ENCODE data around the gene NID1.
"Not testable (repeated sequence)": the region's sequence is repeated elsewhere in the genome, so short reads cannot be mapped to it uniquely, and the experiment has no call there.

Gene NID1

GRCh38 chr1:235972691-235973090, 92.2 kb downstream of the NID1 start:
- H3K27ac ChIP-seq (replicated peaks; ENCODE audit: low read length); H2BK15ac ChIP-seq (ENCODE audit: low read length); H3K9ac ChIP-seq (ENCODE audit: low read depth, low read length, poor library complexity); H3K9me3 ChIP-seq (replicated peaks in 1 of 2; ENCODE audit: control insufficient read depth in 2 of 2, insufficient read depth in 1 of 2, low read depth in 1 of 2, low read length in 2 of 2); H3K27me3 ChIP-seq (ENCODE audit: control insufficient read depth in 3 of 3, insufficient read depth in 3 of 3, low read depth in 1 of 3, low read length in 3 of 3); H4K91ac ChIP-seq (ENCODE audit: low read depth, low read length, poor library complexity); H3K4ac ChIP-seq (ENCODE audit: low read length); H2AFZ ChIP-seq (ENCODE audit: low read length); H3K14ac ChIP-seq (ENCODE audit: low read length); H4K8ac ChIP-seq (ENCODE audit: low read depth, low read length); H3K23ac ChIP-seq (ENCODE audit: low read depth, low read length, poor library complexity); H3K4me3 ChIP-seq (ENCODE audit: low read length in 2 of 2); H3K79me1 ChIP-seq (ENCODE audit: low read depth, low read length); H2BK5ac ChIP-seq (ENCODE audit: low read length); H3K18ac ChIP-seq (ENCODE audit: low read length); H2BK12ac ChIP-seq (ENCODE audit: low read length); H2AK5ac ChIP-seq (ENCODE audit: low read depth, low read length); H3K4me1 ChIP-seq (ENCODE audit: control insufficient read depth in 2 of 2, insufficient read depth in 1 of 2, low read depth in 1 of 2, low read length in 2 of 2); H3K4me2 ChIP-seq (ENCODE audit: insufficient read depth, low read length, poor library complexity, severe bottlenecking); H2BK120ac ChIP-seq (ENCODE audit: low read depth, low read length); DNase-seq (ENCODE audit: low spot score): not testable (repeated sequence)
- peaks cover 13 to 14% of the 10 kb centered on the region in 2 donors for H3K36me3 ChIP-seq (replicated peaks in 1 of 2; ENCODE audit: control insufficient read depth in 2 of 2, insufficient read depth in 2 of 2, low read length in 2 of 2)
- no CpG with 5 or more reads among the region's 3 CpGs for WGBS, 2 donors (ENCODE audit: extremely low coverage in 2 of 2, insufficient read length in 2 of 2, insufficient replicate concordance in 1 of 2)

DNA sequence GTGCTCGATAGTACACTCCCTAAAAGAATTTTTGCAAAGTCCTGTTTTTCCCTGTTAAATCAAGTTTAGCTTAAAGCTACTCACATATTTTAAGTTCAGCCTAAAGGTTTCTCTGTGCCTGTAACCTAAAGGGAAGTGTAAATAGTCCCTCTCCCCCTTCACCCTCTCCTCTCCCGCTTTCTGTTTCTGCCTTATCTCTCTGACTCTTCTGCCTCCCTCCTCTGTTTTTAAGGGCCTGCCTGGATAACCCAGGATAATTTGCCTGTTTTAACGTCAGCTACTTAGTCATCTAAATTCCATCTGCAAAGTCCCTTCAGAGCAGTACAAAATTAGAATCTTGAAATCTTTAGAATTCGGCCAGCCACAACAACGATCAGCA, 92.6 kb downstream of the NID1 start:
- H2AFZ ChIP-seq (ENCODE audit: low read length): peak overlapping the region; percentile 87
- H3K27me3 ChIP-seq (ENCODE audit: control insufficient read depth in 3 of 3, insufficient read depth in 3 of 3, low read depth in 1 of 3, low read length in 3 of 3): no peaks in the 10 kb centered on the region
- H4K91ac ChIP-seq (ENCODE audit: low read depth, low read length, poor library complexity): no peak overlapping the region
- H3K4me1 ChIP-seq (ENCODE audit: control insufficient read depth in 2 of 2, insufficient read depth in 1 of 2, low read depth in 1 of 2, low read length in 2 of 2): peaks cover 0 to 4% of the 10 kb centered on the region in 2 donors
- no peak overlapping the region for H2BK120ac ChIP-seq (ENCODE audit: low read depth, low read length)
- no peak overlapping the region for H2BK12ac ChIP-seq (ENCODE audit: low read length)
- no peak overlapping the region for H3K27ac ChIP-seq (replicated peaks; ENCODE audit: low read length)
- H3K18ac ChIP-seq (ENCODE audit: low read length): peak overlapping the region; percentile 2
- no peak overlapping the region for H3K23ac ChIP-seq (ENCODE audit: low read depth, low read length, poor library complexity)
- no peak overlapping the region for H2BK15ac ChIP-seq (ENCODE audit: low read length)
- no peak for DNase-seq (ENCODE audit: low spot score)
- H3K36me3 ChIP-seq (replicated peaks in 1 of 2; ENCODE audit: control insufficient read depth in 2 of 2, insufficient read depth in 2 of 2, low read length in 2 of 2): peaks cover 9 to 10% of the 10 kb centered on the region in 2 donors
- no peak overlapping the region for H3K14ac ChIP-seq (ENCODE audit: low read length)
- no peak overlapping the region for H3K4ac ChIP-seq (ENCODE audit: low read length)
- no CpG with 5 or more reads among the region's 5 CpGs for whole genome bisulfite sequencing, 2 donors (ENCODE audit: extremely low coverage in 2 of 2, insufficient read length in 2 of 2, insufficient replicate concordance in 1 of 2)
- H4K8ac ChIP-seq (ENCODE audit: low read depth, low read length): no peak overlapping the region
- no peak overlapping the region for H3K9ac ChIP-seq (ENCODE audit: low read depth, low read length, poor library complexity)
- peak overlapping the region in 1 of 2 donors; percentile 35 for H3K4me3 ChIP-seq (ENCODE audit: low read length in 2 of 2)
- H3K9me3 ChIP-seq (replicated peaks in 1 of 2; ENCODE audit: control insufficient read depth in 2 of 2, insufficient read depth in 1 of 2, low read depth in 1 of 2, low read length in 2 of 2): peaks cover 0 to 5% of the 10 kb centered on the region in 2 donors
- no peak overlapping the region for H2AK5ac ChIP-seq (ENCODE audit: low read depth, low read length)
- no peaks in the 10 kb centered on the region for H3K79me1 ChIP-seq (ENCODE audit: low read depth, low read length)
- no peak overlapping the region for H2BK5ac ChIP-seq (ENCODE audit: low read length)
- no peak overlapping the region for H3K4me2 ChIP-seq (ENCODE audit: insufficient read depth, low read length, poor library complexity, severe bottlenecking)

GRCh38 chr1:235971571-235972310, 93.1 kb downstream of the NID1 start:
- H3K14ac ChIP-seq (ENCODE audit: low read length): no peak overlapping the region
- H3K79me1 ChIP-seq (ENCODE audit: low read depth, low read length): no peaks in the 10 kb centered on the region
- no peak overlapping the region for H4K8ac ChIP-seq (ENCODE audit: low read depth, low read length)
- H2AFZ ChIP-seq (ENCODE audit: low read length): peak overlapping the region; percentile 87
- no peak overlapping the region for H3K9ac ChIP-seq (ENCODE audit: low read depth, low read length, poor library complexity)
- peak; percentile 87 for DNase-seq (ENCODE audit: low spot score)
- no peak overlapping the region for H3K4ac ChIP-seq (ENCODE audit: low read length)
- H3K36me3 ChIP-seq (replicated peaks in 1 of 2; ENCODE audit: control insufficient read depth in 2 of 2, insufficient read depth in 2 of 2, low read length in 2 of 2): peaks cover 3 to 5% of the 10 kb centered on the region in 2 donors
- no peak overlapping the region for H2BK5ac ChIP-seq (ENCODE audit: low read length)
- H3K4me3 ChIP-seq (ENCODE audit: low read length in 2 of 2): peak overlapping the region in 1 of 2 donors; percentile 35
- H3K9me3 ChIP-seq (replicated peaks in 1 of 2; ENCODE audit: control insufficient read depth in 2 of 2, insufficient read depth in 1 of 2, low read depth in 1 of 2, low read length in 2 of 2): peaks cover 0 to 2% of the 10 kb centered on the region in 2 donors
- H4K91ac ChIP-seq (ENCODE audit: low read depth, low read length, poor library complexity): no peak overlapping the region
- H2BK15ac ChIP-seq (ENCODE audit: low read length): no peak overlapping the region
- peak overlapping the region; percentile 2 for H3K18ac ChIP-seq (ENCODE audit: low read length)
- no peaks in the 10 kb centered on the region for H3K27me3 ChIP-seq (ENCODE audit: control insufficient read depth in 3 of 3, insufficient read depth in 3 of 3, low read depth in 1 of 3, low read length in 3 of 3)
- no CpG with 5 or more reads among the region's 29 CpGs for WGBS, 2 donors (ENCODE audit: extremely low coverage in 2 of 2, insufficient read length in 2 of 2, insufficient replicate concordance in 1 of 2)
- H2AK5ac ChIP-seq (ENCODE audit: low read depth, low read length): no peak overlapping the region
- peak overlapping the region; percentile 50 for H3K4me2 ChIP-seq (ENCODE audit: insufficient read depth, low read length, poor library complexity, severe bottlenecking)
- peak overlapping the region; percentile 24 for H3K27ac ChIP-seq (replicated peaks; ENCODE audit: low read length)
- no peak overlapping the region for H2BK12ac ChIP-seq (ENCODE audit: low read length)
- H3K4me1 ChIP-seq (ENCODE audit: control insufficient read depth in 2 of 2, insufficient read depth in 1 of 2, low read depth in 1 of 2, low read length in 2 of 2): peaks cover 0 to 4% of the 10 kb centered on the region in 2 donors
- no peak overlapping the region for H2BK120ac ChIP-seq (ENCODE audit: low read depth, low read length)
- H3K23ac ChIP-seq (ENCODE audit: low read depth, low read length, poor library complexity): no peak overlapping the region

GRCh38 chr1:235971020-235971419, 93.9 kb downstream of the NID1 start:
- H3K27ac ChIP-seq (replicated peaks; ENCODE audit: low read length): no peak overlapping the region
- no peak overlapping the region for H2AK5ac ChIP-seq (ENCODE audit: low read depth, low read length)
- no peak overlapping the region for H2BK12ac ChIP-seq (ENCODE audit: low read length)
- no peak overlapping the region for H2BK15ac ChIP-seq (ENCODE audit: low read length)
- DNase-seq (ENCODE audit: low spot score): no peak
- no peak overlapping the region for H3K4me3 ChIP-seq (ENCODE audit: low read length in 2 of 2)
- peaks cover 0 to 4% of the 10 kb centered on the region in 2 donors for H3K4me1 ChIP-seq (ENCODE audit: control insufficient read depth in 2 of 2, insufficient read depth in 1 of 2, low read depth in 1 of 2, low read length in 2 of 2)
- no peak overlapping the region for H3K4ac ChIP-seq (ENCODE audit: low read length)
- H2BK5ac ChIP-seq (ENCODE audit: low read length): no peak overlapping the region
- H2BK120ac ChIP-seq (ENCODE audit: low read depth, low read length): no peak overlapping the region
- no peak overlapping the region for H3K4me2 ChIP-seq (ENCODE audit: insufficient read depth, low read length, poor library complexity, severe bottlenecking)
- H3K23ac ChIP-seq (ENCODE audit: low read depth, low read length, poor library complexity): no peak overlapping the region
- H3K79me1 ChIP-seq (ENCODE audit: low read depth, low read length): no peaks in the 10 kb centered on the region
- H3K9ac ChIP-seq (ENCODE audit: low read depth, low read length, poor library complexity): no peak overlapping the region
- no peaks in the 10 kb centered on the region for H3K9me3 ChIP-seq (replicated peaks in 1 of 2; ENCODE audit: control insufficient read depth in 2 of 2, insufficient read depth in 1 of 2, low read depth in 1 of 2, low read length in 2 of 2)
- H4K8ac ChIP-seq (ENCODE audit: low read depth, low read length): no peak overlapping the region
- no CpG with 5 or more reads among the region's 3 CpGs for WGBS, 2 donors (ENCODE audit: extremely low coverage in 2 of 2, insufficient read length in 2 of 2, insufficient replicate concordance in 1 of 2)
- no peak overlapping the region for H3K14ac ChIP-seq (ENCODE audit: low read length)
- no peak overlapping the region for H3K18ac ChIP-seq (ENCODE audit: low read length)
- peaks cover under 1 to 1% of the 10 kb centered on the region in 2 donors for H3K36me3 ChIP-seq (replicated peaks in 1 of 2; ENCODE audit: control insufficient read depth in 2 of 2, insufficient read depth in 2 of 2, low read length in 2 of 2)
- H3K27me3 ChIP-seq (ENCODE audit: control insufficient read depth in 3 of 3, insufficient read depth in 3 of 3, low read depth in 1 of 3, low read length in 3 of 3): no peaks in the 10 kb centered on the region
- H4K91ac ChIP-seq (ENCODE audit: low read depth, low read length, poor library complexity): no peak overlapping the region
- H2AFZ ChIP-seq (ENCODE audit: low read length): peak overlapping the region; percentile 87

All from neuronal stem cell (in vitro differentiated cells).